Measurements from ENCODE around the gene HELZ. TPM values are rescaled to one million over a fixed set of nuclear protein-coding genes. Genes with fewer than 3 reads are reported as not detected.

The HELZ gene
- total RNA-seq, 1 experiment from 2014 or later: 49.8 TPM

DNA sequence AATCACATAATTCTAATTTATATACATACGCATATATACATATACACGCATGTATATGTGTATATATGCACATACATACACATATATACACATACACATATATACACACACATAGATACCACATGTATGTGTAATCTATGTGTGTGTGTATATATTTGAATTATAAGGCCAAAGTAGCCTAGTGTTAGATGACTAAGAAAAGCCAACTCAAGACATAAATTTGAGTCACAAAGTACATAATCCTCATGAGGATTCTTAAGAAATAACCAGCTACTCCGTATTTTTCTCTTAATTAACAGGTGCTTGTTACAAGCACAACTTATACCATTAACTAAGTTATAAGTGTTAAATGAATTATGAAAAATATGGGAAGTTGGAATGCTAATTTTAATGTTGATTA, 115.7 kb downstream of the HELZ start:
- Histone ChIP-seq H2AFZ (ENCODE audit: low read length) (no peak overlapping the region), H4K8ac (replicated peaks; ENCODE audit: insufficient read length, low read depth, low read length) (no peak overlapping the region)
- no peaks in the 10 kb centered on the region for H3K9me3 Mint-ChIP-seq

More for the DNA sequence above, 115.7 kb downstream of the HELZ start:
- no peak overlapping the region for H3K56ac ChIP-seq (ENCODE audit: insufficient read length, low read depth, low read length)
- H2BK12ac ChIP-seq (ENCODE audit: insufficient read length, low read depth, low read length): no peak overlapping the region
- H3K36me3 Mint-ChIP-seq (ENCODE audit: insufficient read depth in 1 of 3, low read depth in 3 of 3): peaks cover 0 to 4% (median 0%) of the 10 kb centered on the region in 3 experiments; a peak in 3 of 7 replicates
- H3K23ac ChIP-seq (ENCODE audit: insufficient read length, low read depth, low read length): no peak overlapping the region
- no peak overlapping the region for H2AK5ac ChIP-seq (ENCODE audit: insufficient read length, low read length)
- no peaks in the 10 kb centered on the region for H4K20me1 ChIP-seq (ENCODE audit: control insufficient read depth, insufficient read depth, insufficient read length)
- H3K9ac ChIP-seq (ENCODE audit: extremely low read depth, insufficient read length, low read length): no peak overlapping the region
- H3K18ac ChIP-seq (ENCODE audit: insufficient read length, low read depth, low read length): no peak overlapping the region
- H3K27ac ChIP-seq (ENCODE audit: insufficient read length, low read depth, low read length): no peak overlapping the region
- no peak overlapping the region for H3K27ac Mint-ChIP-seq
- H3K14ac ChIP-seq (ENCODE audit: insufficient read depth, low read length): no peak overlapping the region
- H3K4me2 ChIP-seq (ENCODE audit: insufficient read depth, insufficient read length, low read length): no peak overlapping the region
- no peaks in the 10 kb centered on the region for H3K27me3 Mint-ChIP-seq (ENCODE audit: low read depth)
- H3K27me3 ChIP-seq (ENCODE audit: insufficient read depth, low read length): no peaks in the 10 kb centered on the region
- no peaks in the 10 kb centered on the region for H3K9me3 ChIP-seq (ENCODE audit: control insufficient read depth, low read depth, low read length)
- H3K23me2 ChIP-seq (ENCODE audit: insufficient read length, low read depth, low read length, poor library complexity, severe bottlenecking): no peaks in the 10 kb centered on the region
- no peak overlapping the region for H3K4ac ChIP-seq (ENCODE audit: low read depth, low read length)
- H3K79me2 ChIP-seq (ENCODE audit: insufficient read depth, low read length): no peaks in the 10 kb centered on the region
- no peaks in the 10 kb centered on the region for H3K4me1 Mint-ChIP-seq
- H3T11ph ChIP-seq (ENCODE audit: low read length): no peak overlapping the region
- no peak overlapping the region for H2BK120ac ChIP-seq (ENCODE audit: low read depth, low read length, poor library complexity, severe bottlenecking)
- no CpG with 5 or more reads among the region's 3 CpGs for WGBS (ENCODE audit: extremely low coverage, insufficient read length, low lambda C conversion rate)
- H3K4me1 ChIP-seq (ENCODE audit: insufficient read depth, low read length): no peaks in the 10 kb centered on the region
- H4K91ac ChIP-seq (ENCODE audit: insufficient read length, low read depth, low read length): no peak overlapping the region
- H3K4me3 Mint-ChIP-seq: no peak overlapping the region
- no peak overlapping the region for H2BK5ac ChIP-seq (ENCODE audit: insufficient read length, low read length)
- no peak overlapping the region for H2BK20ac ChIP-seq (ENCODE audit: low read depth, low read length, poor library complexity, severe bottlenecking)
- no peak overlapping the region for H2BK15ac ChIP-seq (ENCODE audit: low read depth, low read length)
- no peaks in the 10 kb centered on the region for H3K79me1 ChIP-seq (ENCODE audit: insufficient read depth, low read depth, low read length, poor library complexity, severe bottlenecking)
- no peak overlapping the region for H4K5ac ChIP-seq (ENCODE audit: insufficient read length, low read depth, low read length)
- TF ChIP-seq, protein P1, sequence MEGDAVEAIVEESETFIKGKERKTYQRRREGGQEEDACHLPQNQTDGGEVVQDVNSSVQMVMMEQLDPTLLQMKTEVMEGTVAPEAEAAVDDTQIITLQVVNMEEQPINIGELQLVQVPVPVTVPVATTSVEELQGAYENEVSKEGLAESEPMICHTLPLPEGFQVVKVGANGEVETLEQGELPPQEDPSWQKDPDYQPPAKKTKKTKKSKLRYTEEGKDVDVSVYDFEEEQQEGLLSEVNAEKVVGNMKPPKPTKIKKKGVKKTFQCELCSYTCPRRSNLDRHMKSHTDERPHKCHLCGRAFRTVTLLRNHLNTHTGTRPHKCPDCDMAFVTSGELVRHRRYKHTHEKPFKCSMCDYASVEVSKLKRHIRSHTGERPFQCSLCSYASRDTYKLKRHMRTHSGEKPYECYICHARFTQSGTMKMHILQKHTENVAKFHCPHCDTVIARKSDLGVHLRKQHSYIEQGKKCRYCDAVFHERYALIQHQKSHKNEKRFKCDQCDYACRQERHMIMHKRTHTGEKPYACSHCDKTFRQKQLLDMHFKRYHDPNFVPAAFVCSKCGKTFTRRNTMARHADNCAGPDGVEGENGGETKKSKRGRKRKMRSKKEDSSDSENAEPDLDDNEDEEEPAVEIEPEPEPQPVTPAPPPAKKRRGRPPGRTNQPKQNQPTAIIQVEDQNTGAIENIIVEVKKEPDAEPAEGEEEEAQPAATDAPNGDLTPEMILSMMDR (conservative IDR thresholded peaks at IDR 0.05): no peak
- DNase-seq: no peak

All from H9 (cell line).